Activated CD4-positive, CD25-positive, alpha-beta regulatory T cell treated with anti-CD3 and anti-CD28 coated beads, Interleukin-2, amount 50 U/mL, for 24 hours (primary cell): ENCODE measurements around the gene DGKB.

ENCODE experiments used
- ATAC-seq, 2 donors: fragments of 150-1000 bp; cut with Tn5 transposase; one replicate each; pipeline ENCODE4 v1.10.0; 2021; ENCODE audit warnings: mild to moderate bottlenecking in 1 of 2, moderate library complexity in 1 of 2

Gene DGKB

GRCh38 chr7:14902589-14903067, at the start of gene DGKB:
TSS of gene DGKB (minus strand) at chr7:14902751.
- ATAC-seq, result no peak

DNA sequence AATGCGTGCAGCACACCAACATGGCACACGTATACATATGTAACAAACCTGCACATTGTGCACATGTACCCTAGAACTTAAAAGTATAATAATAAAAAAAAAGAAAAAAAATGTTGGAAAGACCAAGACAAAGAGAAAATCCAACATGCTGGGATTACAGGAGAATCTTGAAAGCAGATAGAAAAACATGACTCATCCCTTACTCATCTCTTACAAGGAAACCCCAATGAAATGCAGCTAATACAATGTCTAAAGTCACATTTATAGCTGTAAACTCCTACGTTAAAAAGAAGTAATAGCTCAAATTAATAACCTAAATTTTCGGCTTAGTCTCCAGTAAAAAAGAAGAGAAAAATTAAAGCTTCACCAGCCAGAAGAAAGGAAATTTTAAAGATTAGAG, 47.5 kb upstream of the DGKB start:
- ATAC-seq, result no peak

GRCh38 chr7:14938181-14938580, 35.6 kb upstream of the DGKB start:
- ATAC-seq, result no peak

DNA sequence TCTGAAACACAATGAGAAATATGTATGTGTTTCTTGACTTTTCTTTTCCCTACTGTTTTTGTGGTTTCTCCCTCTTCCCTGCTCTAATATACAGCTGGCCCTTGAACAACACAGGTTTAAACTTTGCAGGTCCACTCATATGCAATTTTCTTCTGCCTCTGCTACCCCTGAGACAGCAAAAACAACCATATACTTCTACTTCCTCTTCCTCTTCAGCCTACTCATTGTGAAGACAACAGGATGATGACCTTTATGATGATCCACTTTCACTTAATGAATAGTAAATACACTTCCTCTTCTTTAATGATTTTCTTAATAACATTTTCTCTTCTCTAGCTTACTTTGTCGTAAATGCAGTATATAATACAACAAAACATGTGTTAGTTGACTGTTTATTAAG, 35.0 kb upstream of the DGKB start:
- no peak for ATAC-seq

DNA sequence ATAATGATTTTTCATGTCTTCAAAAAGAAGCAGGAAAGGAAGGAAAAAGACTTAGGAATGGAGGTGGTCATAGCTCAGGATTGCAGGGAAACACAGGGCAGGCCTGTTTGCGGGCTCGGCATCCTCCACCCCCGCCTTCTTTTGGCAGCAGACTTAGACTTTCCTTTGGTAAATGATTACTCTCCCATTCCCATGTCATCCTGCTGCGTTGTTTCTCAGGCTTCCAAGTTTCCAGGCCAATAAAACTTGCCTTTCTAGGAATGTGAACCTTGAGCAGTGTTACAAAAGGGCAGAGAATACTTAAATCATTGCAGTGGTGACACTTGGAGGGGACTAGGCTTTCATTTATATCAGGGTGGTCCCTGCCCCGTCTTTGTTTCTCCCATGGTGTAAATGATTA, 34.0 kb upstream of the DGKB start:
- no peak for ATAC-seq

GRCh38 chr7:14934839-14935238, 32.3 kb upstream of the DGKB start:
- ATAC-seq, result no peak

GRCh38 chr7:14931511-14932215, 29.1 kb upstream of the DGKB start:
- ATAC-seq, result no peak

DNA sequence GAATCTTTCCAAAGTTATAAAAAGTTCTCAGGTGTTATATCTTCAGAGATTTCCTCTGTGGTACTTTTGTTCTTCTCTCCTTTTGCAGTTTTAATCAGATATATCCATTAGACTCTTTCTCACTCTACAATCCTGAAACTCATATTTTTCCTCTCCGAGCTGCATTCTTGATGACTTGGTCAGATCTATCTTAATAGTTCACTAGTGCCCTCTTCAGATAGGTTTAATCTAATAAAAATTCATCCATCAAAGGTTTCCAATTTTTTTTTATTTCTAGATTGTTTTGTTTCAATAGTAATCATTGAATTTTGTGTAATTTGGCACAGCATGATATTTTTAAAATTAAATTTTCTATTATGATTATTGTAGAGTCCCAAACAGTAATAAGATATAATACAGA, 21.8 kb upstream of the DGKB start:
- no peak for ATAC-seq

DNA sequence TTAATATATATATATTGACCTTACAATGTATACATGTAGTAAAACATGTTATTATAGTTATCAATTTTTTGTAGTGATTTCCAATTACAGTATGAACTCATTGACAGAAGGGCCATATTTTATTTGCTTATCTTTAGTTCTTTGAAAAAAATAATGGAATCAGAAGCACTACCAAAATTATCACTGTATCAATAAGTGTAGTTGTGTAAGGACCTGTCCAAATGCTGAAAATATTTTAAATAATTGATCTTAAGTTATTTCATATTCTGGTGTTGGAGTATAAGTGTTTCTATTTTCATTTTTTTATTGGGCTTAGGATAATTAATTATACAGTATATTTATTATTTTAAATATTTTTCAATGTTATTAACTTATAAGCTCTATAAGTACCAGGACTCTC, 8.5 kb upstream of the DGKB start:
- ATAC-seq, result no peak

DNA sequence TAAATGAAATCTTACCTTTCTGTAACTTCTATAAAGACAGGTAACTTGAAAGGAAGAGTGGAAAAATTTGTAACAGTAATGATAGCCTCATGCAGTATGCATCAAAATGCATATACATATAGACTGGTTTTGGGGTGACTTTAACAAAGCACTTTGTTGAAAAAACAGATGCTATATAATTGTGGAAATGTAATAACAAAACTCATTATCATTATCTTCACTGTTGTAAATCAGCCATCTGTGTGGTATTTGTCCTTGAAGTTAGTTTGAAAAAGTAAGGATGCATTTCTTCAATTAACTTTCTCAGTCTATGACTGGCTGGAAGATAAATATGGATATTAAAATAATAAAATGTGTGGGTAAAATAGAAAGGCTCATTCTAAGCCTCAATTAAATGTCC, 6.1 kb upstream of the DGKB start:
- no peak for ATAC-seq

- ATAC-seq, result no peak
Measured at GRCh38 chr7:14905764-14906163, 3.2 kb upstream of the DGKB start.

- ATAC-seq, result no peak
Measured at GRCh38 chr7:14900051-14900450, 2.5 kb downstream of the DGKB start.

- no peak for ATAC-seq
Measured at GRCh38 chr7:14899030-14899429, 3.5 kb downstream of the DGKB start.

GRCh38 chr7:14896461-14896860, 6.1 kb downstream of the DGKB start:
- no peak for ATAC-seq

- no peak for ATAC-seq
Measured at GRCh38 chr7:14894826-14895225, 7.7 kb downstream of the DGKB start.

GRCh38 chr7:14892961-14893360, 9.6 kb downstream of the DGKB start:
- ATAC-seq, result no peak

DNA sequence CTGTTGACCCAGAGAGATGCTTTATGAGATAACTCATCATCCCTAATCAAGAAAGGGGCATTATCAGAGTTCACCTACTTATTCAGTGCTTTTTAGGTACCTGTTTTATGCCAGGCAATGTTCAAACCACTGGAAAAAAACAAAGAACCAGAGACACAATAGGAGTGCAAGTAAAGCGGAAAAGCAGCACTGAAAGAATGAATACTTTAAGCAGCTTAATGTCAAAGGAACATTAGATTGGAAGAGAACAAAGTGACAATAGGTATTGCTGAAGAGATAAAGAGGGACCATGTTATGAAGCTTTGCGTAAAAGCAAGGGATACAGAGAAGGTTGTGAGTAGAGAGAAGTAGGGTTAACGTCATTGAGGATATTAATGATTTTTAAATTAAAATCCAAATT, 11.3 kb downstream of the DGKB start:
- no peak for ATAC-seq

DNA sequence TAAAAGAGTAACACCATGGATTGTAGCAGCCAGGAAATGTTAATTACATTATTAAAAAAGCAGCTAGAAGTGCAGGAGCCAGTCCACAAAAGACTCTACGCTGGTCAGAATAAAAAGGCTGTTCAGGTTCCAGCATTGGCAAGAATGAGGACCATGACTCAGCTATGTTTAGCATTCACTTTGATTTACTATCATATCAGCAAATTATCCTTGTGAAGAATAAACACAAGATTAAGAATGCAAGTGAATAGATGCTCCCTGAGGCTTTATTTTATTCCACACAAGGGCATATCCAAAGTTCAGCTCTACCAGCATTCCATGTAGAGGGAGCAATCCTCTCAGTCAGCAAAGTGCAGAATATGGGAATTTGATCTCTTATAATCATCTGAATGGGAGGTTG, 13.6 kb downstream of the DGKB start:
- ATAC-seq, result no peak

- no peak for ATAC-seq
Measured at GRCh38 chr7:14886533-14886932, 16.0 kb downstream of the DGKB start.

DNA sequence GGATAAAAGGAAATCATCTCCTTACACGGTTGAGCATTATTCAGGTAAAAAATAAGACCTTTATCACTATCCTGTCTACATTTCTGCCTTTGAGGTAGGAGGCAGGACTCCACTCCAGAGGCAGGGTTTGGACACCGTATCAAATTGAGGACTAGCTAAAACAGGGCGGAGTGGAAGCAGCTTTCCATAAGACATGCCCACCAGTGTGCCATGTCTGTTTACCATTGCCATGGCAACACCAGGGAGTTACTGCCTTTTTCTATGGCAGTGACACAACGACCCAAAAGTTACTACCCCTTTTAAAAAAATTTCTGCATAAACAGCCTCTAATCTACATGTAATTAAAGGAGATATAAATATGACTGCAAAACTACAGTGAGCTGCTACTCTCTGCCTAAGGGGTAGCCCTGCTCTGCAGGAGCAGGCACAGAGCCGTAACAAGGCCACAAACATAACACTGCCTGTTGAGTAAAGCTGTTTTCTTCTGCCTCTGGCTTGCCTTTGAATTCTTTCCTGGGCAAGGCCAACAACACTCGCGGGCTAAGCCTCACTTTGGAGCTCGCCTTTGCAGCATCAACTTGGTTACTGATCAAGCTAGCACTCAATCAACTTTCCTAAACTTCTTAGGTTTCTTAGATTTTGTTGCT, 26.5 kb downstream of the DGKB start:
- no peak for ATAC-seq

DNA sequence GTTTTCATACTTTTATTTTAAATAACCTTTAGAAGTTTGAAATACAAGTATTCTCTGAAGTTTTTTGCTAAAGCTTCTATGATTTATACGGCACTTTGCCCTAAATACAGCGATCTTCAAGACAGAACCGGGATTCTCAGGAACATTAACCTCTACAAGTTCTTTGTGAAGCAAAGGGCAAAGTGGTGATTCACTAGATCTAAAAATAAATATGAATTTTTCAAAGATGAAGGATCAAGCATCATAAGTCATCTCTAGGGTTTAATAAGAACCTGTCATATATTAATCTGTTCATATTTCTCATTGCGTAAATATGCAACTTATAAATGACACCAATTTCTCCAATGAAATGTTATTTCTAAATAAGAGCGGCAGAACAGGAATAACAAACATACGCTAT, 30.7 kb downstream of the DGKB start:
- no peak for ATAC-seq

- no peak for ATAC-seq
Measured at GRCh38 chr7:14870394-14870793, 32.2 kb downstream of the DGKB start.

- no peak for ATAC-seq
Measured at GRCh38 chr7:14868937-14869336, 33.6 kb downstream of the DGKB start.

DNA sequence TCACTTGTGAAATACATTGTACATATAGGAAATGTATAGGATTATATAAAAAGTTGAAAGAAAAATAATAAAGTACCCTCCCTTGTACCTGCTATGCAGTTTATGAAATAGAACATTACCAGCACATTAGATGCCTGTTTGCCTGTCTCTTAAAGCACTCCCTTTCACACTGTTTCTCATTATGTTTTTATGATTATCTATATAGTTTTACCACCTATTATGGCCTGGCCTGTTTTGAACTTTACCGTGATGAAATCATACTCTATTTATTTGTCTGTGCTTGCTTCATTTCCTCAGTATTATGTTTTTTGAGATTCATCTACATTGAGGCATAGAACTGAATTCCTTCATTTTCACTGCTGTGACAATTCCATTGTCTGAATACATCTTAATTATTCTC, 41.1 kb downstream of the DGKB start:
- ATAC-seq, result no peak

- ATAC-seq, result no peak
Measured at GRCh38 chr7:14859267-14859666, 43.3 kb downstream of the DGKB start.
